CD4-positive, alpha-beta T cell treated with Interferon gamma for 1 hour (primary cell): Measurements from ENCODE around the gene COG5.

ENCODE experiments used
- DNase-seq: peaks from one replicate; pipeline ENCODE4 v3.0.0-alpha.2; 2020

Gene COG5

GRCh38 chr7:107453388-107453787 is 110.3 kb downstream of the COG5 start:
- no peak for DNase-seq

- no peak for DNase-seq
Measured at GRCh38 chr7:107450970-107451369, 112.8 kb downstream of the COG5 start.

GRCh38 chr7:107446988-107447387 is 116.7 kb downstream of the COG5 start:
- no peak for DNase-seq

GRCh38 chr7:107446531-107446930 is 117.2 kb downstream of the COG5 start:
- no peak for DNase-seq

- no peak for DNase-seq
Measured at GRCh38 chr7:107442678-107443077, 121.0 kb downstream of the COG5 start.

- DNase-seq, result no peak
Measured at GRCh38 chr7:107441581-107442422, 121.9 kb downstream of the COG5 start.

GRCh38 chr7:107439025-107439424 is 124.7 kb downstream of the COG5 start:
- DNase-seq, result no peak

GRCh38 chr7:107435749-107436148 is 128.0 kb downstream of the COG5 start:
- DNase-seq, result no peak

- no peak for DNase-seq
Measured at GRCh38 chr7:107432261-107432660, 131.5 kb downstream of the COG5 start.

- DNase-seq, result no peak
Measured at GRCh38 chr7:107430057-107430456, 133.7 kb downstream of the COG5 start.

GRCh38 chr7:107428642-107429041 is 135.1 kb downstream of the COG5 start:
- DNase-seq, result no peak

- no peak for DNase-seq
Measured at GRCh38 chr7:107427462-107427861, 136.3 kb downstream of the COG5 start.

GRCh38 chr7:107414198-107414597 is 149.5 kb downstream of the COG5 start:
- DNase-seq, result no peak

GRCh38 chr7:107408349-107408748 is 155.4 kb downstream of the COG5 start:
- DNase-seq, result no peak

- DNase-seq, result no peak
Measured at GRCh38 chr7:107405559-107405958, 158.2 kb downstream of the COG5 start.

GRCh38 chr7:107404740-107405537 is 158.8 kb downstream of the COG5 start:
- no peak for DNase-seq

- DNase-seq, result no peak
Measured at GRCh38 chr7:107398161-107398560, 165.6 kb downstream of the COG5 start.

GRCh38 chr7:107396990-107397389 is 166.7 kb downstream of the COG5 start:
- no peak for DNase-seq

- no peak for DNase-seq
Measured at GRCh38 chr7:107396081-107396480, 167.6 kb downstream of the COG5 start.

- DNase-seq, result no peak
Measured at GRCh38 chr7:107394831-107395230, 168.9 kb downstream of the COG5 start.

- no peak for DNase-seq
Measured at GRCh38 chr7:107394276-107394675, 169.4 kb downstream of the COG5 start.

- DNase-seq, result no peak
Measured at GRCh38 chr7:107392830-107393229, 170.9 kb downstream of the COG5 start.

- DNase-seq, result no peak
Measured at GRCh38 chr7:107390916-107391315, 172.8 kb downstream of the COG5 start.

- no peak for DNase-seq
Measured at GRCh38 chr7:107388604-107389003, 175.1 kb downstream of the COG5 start.
